ENCODE data around the gene ODR4.
"Not testable (repeated sequence)": the region's sequence is repeated elsewhere in the genome, so short reads cannot be mapped to it uniquely, and the experiment has no call there.

Gene ODR4

GRCh38 chr1:186375152-186375928, at the start of gene ODR4, which contains the start of gene TPR:
TSS of gene ODR4 (plus strand) at chr1:186375838. CDS start at chr1:186379786, 3,948 bp downstream.
TSS of gene TPR (minus strand) at chr1:186375253. CDS start at chr1:186375028, 225 bp downstream.
- DNase-seq, result peak; percentile 98

DNA sequence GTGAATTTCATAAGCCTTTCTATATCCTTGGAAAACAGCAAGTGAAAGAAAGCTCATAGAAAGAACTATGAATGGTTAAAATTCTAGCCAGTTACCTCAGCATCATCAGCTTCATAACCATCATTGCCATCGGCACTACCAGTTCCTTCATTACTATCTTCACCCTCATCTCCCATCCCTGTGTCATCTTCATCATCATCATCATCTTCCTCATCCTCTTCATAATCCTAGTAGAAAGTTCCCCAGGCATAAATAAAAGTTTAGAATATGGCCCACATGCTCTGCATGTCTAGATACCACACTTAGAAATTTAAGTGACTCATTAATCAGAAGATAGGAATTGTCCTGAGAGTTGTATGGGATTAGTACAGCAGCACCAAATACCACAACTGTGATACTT, 49.6 kb upstream of the ODR4 start:
- no peak for DNase-seq

DNA sequence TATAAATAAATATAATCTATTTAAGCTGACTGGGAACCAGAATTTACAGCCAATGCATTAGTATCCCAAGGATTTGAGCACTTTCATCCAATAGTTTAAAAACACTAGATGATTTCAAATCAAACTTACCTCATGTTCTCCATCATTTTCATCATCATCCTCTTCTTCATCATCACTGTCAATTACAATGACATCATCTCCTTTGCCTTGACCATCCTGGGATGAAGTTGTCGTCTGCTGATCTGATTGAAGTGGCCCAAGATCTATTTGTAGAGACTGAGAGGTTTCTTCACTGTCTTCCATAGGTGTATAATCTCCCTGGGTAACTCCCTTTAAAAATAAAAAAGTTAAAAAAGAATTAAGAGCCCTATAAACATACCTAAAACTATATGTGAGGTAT, 48.3 kb upstream of the ODR4 start:
- DNase-seq, result no peak

DNA sequence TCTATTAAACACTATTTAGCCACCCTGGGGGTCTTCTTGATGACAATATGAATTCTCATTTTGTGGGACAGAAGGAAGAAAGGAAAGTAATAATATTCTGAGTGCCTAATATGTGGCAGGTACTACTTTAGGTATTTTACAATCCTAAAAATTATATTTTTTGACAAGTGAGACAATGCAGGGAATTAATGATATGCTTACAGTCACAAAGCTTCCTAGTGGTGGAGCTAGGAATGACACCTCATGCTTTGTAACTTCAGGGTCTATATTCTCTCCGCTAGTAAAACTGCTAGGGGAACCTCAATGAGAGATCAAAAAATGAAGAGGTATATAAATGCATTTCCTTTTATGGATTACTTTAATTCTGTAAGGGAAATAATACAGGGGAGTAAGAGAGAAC, 44.9 kb upstream of the ODR4 start:
- no peak for DNase-seq

GRCh38 chr1:186337554-186337953, 38.1 kb upstream of the ODR4 start:
- DNase-seq, result no peak

GRCh38 chr1:186340772-186341171, 34.9 kb upstream of the ODR4 start:
- DNase-seq, result no peak

DNA sequence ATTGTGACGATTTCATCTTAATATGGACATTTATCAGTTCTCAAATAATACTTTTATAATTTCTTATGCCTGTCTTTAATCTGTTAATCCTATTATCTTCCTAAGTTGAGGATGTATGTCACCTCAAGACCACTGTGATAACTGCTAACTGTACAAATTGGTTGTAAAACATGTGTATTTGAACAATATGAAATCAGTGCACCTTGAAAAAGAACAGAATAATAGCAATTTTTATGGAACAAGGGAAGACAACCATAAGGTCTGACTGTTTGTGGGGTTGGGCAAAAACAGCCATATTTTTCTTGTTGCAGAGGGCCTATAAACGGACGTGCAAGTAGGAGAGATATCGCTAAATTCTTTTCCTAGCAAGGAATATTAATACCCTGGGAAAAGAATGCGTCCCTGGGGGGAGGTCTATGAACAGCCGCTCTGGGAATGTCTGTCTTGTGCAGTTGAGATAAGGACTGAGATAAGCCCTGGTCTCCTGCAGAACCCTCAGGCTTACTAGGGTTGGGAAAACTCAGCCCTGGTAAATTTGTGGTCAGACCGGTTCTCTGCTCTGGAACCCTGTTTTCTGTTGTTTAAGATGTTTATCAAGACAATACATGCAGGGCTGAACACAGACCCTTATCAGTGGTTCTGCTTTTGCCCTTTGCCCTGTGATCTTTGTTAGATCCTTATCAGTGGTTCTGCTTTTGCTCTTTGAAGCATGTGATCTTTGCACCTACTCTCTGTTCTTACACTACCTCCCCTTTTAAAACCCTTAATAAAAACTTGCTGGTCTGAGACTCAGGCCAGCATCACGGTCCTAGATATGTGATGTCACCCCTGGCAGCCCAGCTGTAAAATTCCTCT, 27.6 kb upstream of the ODR4 start:
- not testable (repeated sequence) for DNase-seq

DNA sequence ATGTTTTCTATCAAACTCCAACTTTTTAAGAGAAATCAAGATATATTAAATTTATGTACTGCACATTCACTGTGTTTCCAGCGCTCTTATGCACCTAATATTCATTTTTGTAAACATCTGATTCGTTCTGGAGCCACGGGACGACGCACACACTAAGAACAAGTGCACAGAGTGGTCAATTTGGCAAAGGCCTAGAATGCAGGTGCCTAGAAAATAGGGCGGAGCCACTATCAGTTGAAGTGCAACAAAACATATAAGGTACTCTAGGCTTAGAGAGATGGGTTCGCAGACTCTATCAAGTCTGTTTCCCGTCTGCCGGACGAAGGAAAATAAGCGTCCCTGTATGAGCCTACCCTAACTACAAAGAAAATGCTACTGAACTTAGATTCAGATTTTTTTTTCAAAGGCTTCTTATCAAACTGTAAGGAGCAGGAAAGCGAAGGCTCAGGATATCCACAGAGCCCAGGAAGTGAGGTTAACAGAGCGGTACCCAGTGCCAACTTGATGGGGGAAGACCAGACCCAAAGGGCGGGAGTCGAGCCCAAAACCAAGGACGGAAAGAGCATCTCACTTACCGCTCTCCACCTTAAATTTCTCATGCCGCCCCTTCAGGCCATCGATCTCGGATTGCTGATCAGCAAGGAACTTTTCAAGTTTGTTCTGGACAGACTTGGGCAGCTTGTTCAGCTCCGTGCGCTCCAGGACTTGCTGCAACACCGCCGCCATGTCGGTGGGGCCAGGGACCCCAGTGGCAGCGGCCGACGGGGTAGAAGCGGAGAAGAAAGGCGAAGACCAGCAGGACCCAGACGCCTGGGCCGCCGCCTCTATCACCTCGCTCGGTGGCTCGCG, 1.1 kb upstream of the ODR4 start:
- peak; percentile 67 for DNase-seq

GRCh38 chr1:186375929-186376319, 286 bp downstream of the ODR4 start:
- DNase-seq, result no peak

GRCh38 chr1:186386725-186387383, 11.2 kb downstream of the ODR4 start:
- DNase-seq, result no peak

DNA sequence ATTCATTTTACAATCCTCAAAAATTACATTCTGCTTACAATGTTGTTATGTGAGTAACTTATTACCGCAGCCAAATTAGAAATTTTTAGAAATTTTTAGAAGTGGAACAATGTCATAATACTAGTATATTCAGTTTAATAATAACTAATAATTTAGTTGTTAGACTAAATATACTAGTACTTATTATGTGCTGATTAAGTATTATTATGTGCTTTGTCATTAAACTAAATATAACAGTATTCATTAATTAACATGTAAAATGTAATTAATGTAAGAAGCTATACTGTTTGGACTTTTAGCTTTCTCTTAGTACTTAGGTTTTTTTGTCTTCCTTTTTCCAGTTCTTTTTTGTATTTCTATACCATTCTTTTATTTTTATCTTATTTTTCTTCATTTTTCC, 15.3 kb downstream of the ODR4 start:
- no peak for DNase-seq

- no peak for DNase-seq
These were observed 16.2 kb downstream of the ODR4 start for GRCh38 chr1:186391841-186392240.

- not testable (repeated sequence) for DNase-seq
These were observed 17.1 kb downstream of the ODR4 start for GRCh38 chr1:186392711-186393110.

DNA sequence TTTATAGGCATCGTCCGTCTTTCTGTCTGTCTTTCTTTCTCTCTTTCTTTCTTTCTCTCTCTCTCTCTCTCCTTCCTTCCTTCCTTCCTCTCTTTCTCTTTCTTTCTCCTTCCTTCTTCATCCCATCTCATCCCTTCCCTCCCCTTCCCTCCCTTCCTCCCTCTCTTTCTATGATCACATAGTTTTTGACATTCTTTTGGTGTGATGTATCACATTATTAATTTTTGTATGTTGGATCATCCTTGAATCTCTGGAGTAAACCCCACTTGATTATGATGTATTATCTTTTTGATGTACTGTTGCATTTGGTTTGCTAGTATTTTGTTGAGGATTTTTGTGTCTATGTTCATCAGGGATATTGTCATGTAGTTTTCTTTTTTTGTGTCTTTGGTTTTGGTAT, 25.8 kb downstream of the ODR4 start:
- not testable (repeated sequence) for DNase-seq

DNA sequence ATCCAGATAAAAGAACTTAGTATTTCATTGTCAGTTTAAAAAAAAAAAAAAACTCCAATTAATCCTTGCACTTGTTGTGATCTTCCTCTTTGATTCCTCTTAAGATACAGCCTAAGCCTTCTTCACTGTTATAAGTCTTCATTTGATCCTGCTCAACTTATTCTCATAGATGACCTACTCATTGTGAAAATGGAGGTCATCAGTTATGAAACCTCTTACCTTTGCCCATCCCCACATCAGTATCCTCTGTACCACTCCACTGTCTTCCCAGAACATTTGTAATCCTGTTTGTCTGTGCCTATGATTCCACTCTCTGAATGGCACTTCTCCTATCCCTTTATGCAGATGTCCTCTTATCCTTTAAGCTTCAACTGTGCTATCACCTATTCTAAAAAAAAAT, 28.0 kb downstream of the ODR4 start:
- DNase-seq, result no peak

- DNase-seq, result peak; percentile 69
These were observed 28.9 kb downstream of the ODR4 start for GRCh38 chr1:186404454-186405051.

GRCh38 chr1:186409091-186409490, 33.5 kb downstream of the ODR4 start:
- DNase-seq, result no peak

- no peak for DNase-seq
These were observed 37.7 kb downstream of the ODR4 start for GRCh38 chr1:186413319-186413718.

- DNase-seq, result no peak
These were observed 42.9 kb downstream of the ODR4 start for GRCh38 chr1:186418503-186418902.

DNA sequence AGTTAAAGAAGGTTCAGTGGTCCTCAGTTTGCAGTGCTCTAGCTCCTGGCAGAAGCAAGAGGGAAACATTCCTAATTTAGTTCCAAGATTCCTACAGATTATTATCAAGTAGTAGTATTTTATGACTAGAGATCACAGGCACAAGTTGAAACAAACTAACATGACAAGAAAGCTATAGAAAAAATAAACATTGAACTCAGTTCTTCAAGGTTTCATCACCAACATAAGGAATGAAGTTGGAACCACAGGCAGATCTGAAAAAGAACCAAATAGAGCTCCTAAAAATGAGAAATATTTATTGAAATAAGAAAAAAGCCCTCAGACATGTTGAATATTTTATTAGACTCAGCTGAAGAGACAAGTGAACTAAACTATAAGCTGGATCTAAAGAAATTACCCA, 44.7 kb downstream of the ODR4 start:
- DNase-seq, result no peak

- peak; percentile 40 for DNase-seq
These were observed 45.3 kb downstream of the ODR4 start for GRCh38 chr1:186420923-186421322.

DNA sequence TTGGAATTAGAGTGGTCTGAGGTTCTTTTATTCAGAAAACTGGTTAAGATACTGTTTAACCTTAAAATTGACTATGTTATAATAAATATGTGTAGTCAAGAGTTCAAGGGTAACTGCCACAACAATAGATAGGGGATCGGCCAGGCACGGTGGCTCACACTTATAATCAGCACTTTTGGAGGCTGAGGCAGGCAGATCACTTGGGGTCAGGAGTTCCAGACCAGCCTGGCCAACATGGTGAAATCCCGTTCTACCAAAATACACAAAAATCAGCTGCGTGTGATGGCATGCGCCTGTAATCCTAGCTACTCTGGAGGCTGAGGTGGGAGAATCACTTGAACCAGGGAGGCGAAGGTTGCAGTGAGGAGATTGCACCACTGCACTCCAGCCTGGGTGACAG, 45.8 kb downstream of the ODR4 start:
- no peak for DNase-seq
